Lung (tissue), 12 donors: ENCODE data around the gene ILF3. TPM values are rescaled to one million over a fixed set of nuclear protein-coding genes. Genes with fewer than 3 reads are reported as not detected.

Experiments used
- ATAC-seq: fragments of 200-7000 bp; cut with Tn5 transposase; one replicate; pipeline ENCODE4 v1.9.1; 2020; ENCODE audit warnings: moderate number of reproducible peaks; ENCODE audit not compliant: insufficient read depth, low FRiP score
- DNase-seq, 3 donors: peaks; one replicate each; pipeline ENCODE4 v3.0.0-alpha.2; 2013 to 2017
- H3K27ac ChIP-seq, 2 donors: one replicate each; pipeline ENCODE4 v1.5.1; 2013; ENCODE audit warnings: mild to moderate bottlenecking in 2 of 2, moderate library complexity in 2 of 2, control low read depth in 1 of 2, inconsistent platforms in 1 of 2, low read depth in 1 of 2, low read length in 1 of 2
- H3K27me3 ChIP-seq, 3 donors: one replicate each; pipeline ENCODE4 v1.5.1; 2013; ENCODE audit warnings: low read length in 2 of 3; ENCODE audit not compliant: control insufficient read depth in 3 of 3, insufficient read depth in 3 of 3
- H3K36me3 ChIP-seq, 4 donors: one replicate each; pipeline ENCODE4 v1.5.1; 2013; ENCODE audit warnings: low read length in 4 of 4, mild to moderate bottlenecking in 1 of 4, moderate library complexity in 1 of 4; ENCODE audit not compliant: control insufficient read depth in 4 of 4, insufficient read depth in 4 of 4
- H3K4me1 ChIP-seq, 5 donors: one replicate each; pipeline ENCODE4 v1.5.1; 2013; ENCODE audit warnings: low read length in 5 of 5, mild to moderate bottlenecking in 2 of 5, moderate library complexity in 1 of 5; ENCODE audit not compliant: control insufficient read depth in 5 of 5, insufficient read depth in 5 of 5
- H3K4me3 ChIP-seq: one replicate; pipeline ENCODE4 v1.5.1; 2013; ENCODE audit warnings: mild to moderate bottlenecking, control low read depth, moderate library complexity
- H3K9ac ChIP-seq, 2 donors: one replicate each; pipeline ENCODE4 v1.5.1; 2013; ENCODE audit warnings: low read length in 2 of 2, control low read depth in 1 of 2; ENCODE audit not compliant: insufficient read depth in 1 of 2
- H3K9me3 ChIP-seq, 4 donors: one replicate each; pipeline ENCODE4 v1.5.1; 2013; ENCODE audit warnings: low read length in 3 of 4, mild to moderate bottlenecking in 1 of 4, moderate library complexity in 1 of 4; ENCODE audit not compliant: control insufficient read depth in 4 of 4, insufficient read depth in 3 of 4
- CTCF ChIP-seq: IDR thresholded peaks from 2 replicates; pipeline ENCODE4 v1.5.1; 2012; ENCODE audit warnings: mild to moderate bottlenecking; ENCODE audit errors: control extremely low read depth, extremely low read depth
- WGBS, 2 donors: extraction: QIAGEN DNeasy Blood & Tissue Kit; methylation state at CpG; one replicate each; pipeline ENCODE4 v1.1.7; 2013; 5-methylcytosine and 5-hydroxymethylcytosine counted together
- polyA plus RNA-seq, 2 donors: library from polyadenylated mRNA; stranded (reverse); fragments of 200-250 nt; gene quantifications; one replicate each; pipeline ENCODE4 v1.2.1, GENCODE V29; 2013
- total RNA-seq, 2 donors: library from RNA; depleted of rRNA in 1 of 2; stranded (reverse); fragments of >200 nt in 1 of 2; gene quantifications; one replicate each; pipeline ENCODE4 v1.2.1, GENCODE V29; 2014 to 2021
- donor health status: control.
- donor health status: control.
- donor health status: Bipolar disorder and iron deficiency.
- donor health status: healthy.
- donor health status: DM: yes; HTN: yes; CAD: no.

Gene ILF3
- total and polyA plus RNA-seq, 4 donors: 105 to 225 (median 131) TPM

DNA sequence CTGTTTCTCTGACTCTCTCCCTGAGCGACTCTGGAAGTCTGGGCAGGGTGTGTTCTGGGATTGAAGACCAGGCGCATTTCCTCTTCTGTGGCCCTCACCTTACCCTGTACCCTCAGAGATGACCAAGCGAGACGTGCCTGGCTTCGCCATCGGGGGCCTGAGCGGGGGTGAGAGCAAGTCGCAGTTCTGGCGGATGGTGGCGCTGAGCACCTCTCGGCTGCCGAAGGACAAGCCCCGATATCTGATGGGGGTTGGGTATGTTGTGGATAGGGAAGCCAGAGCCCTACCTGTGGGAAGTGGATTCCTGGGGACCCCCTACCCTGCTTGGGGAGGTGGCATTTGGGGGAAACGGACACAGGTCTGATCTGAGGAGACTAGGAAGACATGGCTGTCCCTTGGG, 57.9 kb downstream of the ILF3 start:
- no peaks in the 10 kb centered on the region for H3K27me3 ChIP-seq
- no peaks in the 10 kb centered on the region for H3K9me3 ChIP-seq
- H3K27ac ChIP-seq: no peak overlapping the region
- no peak overlapping the region for H3K9ac ChIP-seq
- H3K4me1 ChIP-seq: peaks cover 0 to 2% (median 0%) of the 10 kb centered on the region in 5 donors
- H3K36me3 ChIP-seq: peaks cover 3 to 17% (median 11%) of the 10 kb centered on the region in 4 donors
- H3K4me3 ChIP-seq: no peak overlapping the region
- ATAC-seq (no peak), DNase-seq (no peak)
- no peak for TF ChIP-seq CTCF
- 80 to 81% methylated on average over 14 of the region's 14 CpGs for WGBS, 2 donors

- DNase-seq (no peak), ATAC-seq (no peak)
- Histone ChIP-seq H3K4me1 (no peaks in the 10 kb centered on the region), H3K27ac (no peak overlapping the region), H3K9ac (no peak overlapping the region), H3K4me3 (no peak overlapping the region), H3K27me3 (no peaks in the 10 kb centered on the region), H3K36me3 (peaks cover 3 to 14% (median 11%) of the 10 kb centered on the region in 4 donors), H3K9me3 (no peaks in the 10 kb centered on the region)
- no peak for TF ChIP-seq CTCF
- WGBS, 2 donors: 94 to 98% methylated on average over 23 of the region's 23 CpGs
Observed at GRCh38 chr19:10712754-10713153, 58.6 kb downstream of the ILF3 start.

DNA sequence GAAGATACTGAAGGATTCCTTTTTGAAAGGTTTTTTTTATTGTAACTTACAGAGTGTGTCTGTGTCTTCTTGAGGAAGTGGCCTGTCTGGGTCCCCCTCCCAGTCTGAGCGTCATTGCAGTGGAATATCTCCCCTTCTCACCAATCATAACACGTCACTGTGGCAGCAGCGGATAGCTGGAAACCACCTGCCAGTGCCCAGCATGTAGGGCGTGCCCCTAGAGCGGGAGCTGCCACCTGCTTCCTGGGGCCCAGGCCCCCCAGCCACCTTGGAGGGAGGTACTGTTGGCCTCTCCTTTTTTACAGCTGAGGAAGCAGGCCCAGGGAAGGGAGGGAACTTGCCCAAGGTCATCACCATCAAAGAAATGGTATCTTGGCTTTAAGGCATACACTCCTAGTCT, 59.2 kb downstream of the ILF3 start:
- TF ChIP-seq CTCF: no peak
- H3K4me3 ChIP-seq: no peak overlapping the region
- H3K36me3 ChIP-seq: peaks cover 3 to 12% (median 8%) of the 10 kb centered on the region in 4 donors
- ATAC-seq (no peak), DNase-seq (no peak)
- no peaks in the 10 kb centered on the region for H3K4me1 ChIP-seq
- H3K27ac ChIP-seq: no peak overlapping the region
- H3K9ac ChIP-seq: no peak overlapping the region
- WGBS, 2 donors: 68 to 83% methylated on average over 5 of the region's 5 CpGs
- no peaks in the 10 kb centered on the region for H3K27me3 ChIP-seq
- H3K9me3 ChIP-seq: no peaks in the 10 kb centered on the region

- peak overlapping the region in 1 of 2 donors; percentile 43 for H3K27ac ChIP-seq
- H3K9ac ChIP-seq: no peak overlapping the region
Observed at GRCh38 chr19:10717054-10717355, 62.9 kb downstream of the ILF3 start.

More at GRCh38 chr19:10717054-10717355, 62.9 kb downstream of the ILF3 start:
- TF ChIP-seq CTCF: no peak
- ATAC-seq (no peak), DNase-seq (no peak)
- no peaks in the 10 kb centered on the region for H3K27me3 ChIP-seq
- H3K36me3 ChIP-seq: peaks cover 3 to 9% (median 6%) of the 10 kb centered on the region in 4 donors
- WGBS, 2 donors: 19 to 24% methylated on average over 12 of the region's 12 CpGs
- H3K4me1 ChIP-seq: peaks cover 0 to 15% (median 9%) of the 10 kb centered on the region in 5 donors
- H3K9me3 ChIP-seq: no peaks in the 10 kb centered on the region
- H3K4me3 ChIP-seq: no peak overlapping the region
